HCT116 (cell line): Measurements from ENCODE around the gene PRMT1. TPM values are rescaled to one million over a fixed set of nuclear protein-coding genes. Genes with fewer than 3 reads are reported as not detected.

Experiments used
- ATAC-seq: fragments of 200-7000 bp; cut with Tn5 transposase; 2 replicates; pipeline ENCODE4 v1.9.1; 2020; ENCODE audit warnings: mild to moderate bottlenecking, moderate library complexity
- BruUV-seq: library from RNA; stranded (reverse); fragments of 400-500 nt; replicated peaks from 2 replicates; lab custom pipeline; 2021; lab: Mats Ljungman, UMichigan
- CTCF ChIA-PET: fragments of 300-600 bp; sonication (Branson Sonifier 250); formaldehyde crosslinking; loops from one replicate; lab custom pipeline; 2021; ENCODE audit warnings: antibody characterized with exemption; lab: Charles Lee
- POLR2A ChIA-PET: fragments of 300-600, 350-600 bp; sonication (Branson Sonifier 250); formaldehyde crosslinking; loops from one replicate; lab custom pipeline; 2021; ENCODE audit warnings: antibody characterized with exemption; lab: Charles Lee
- RAD21 ChIA-PET, 2 experiments: fragments of 300-600 bp; sonication (Branson Sonifier 250); formaldehyde crosslinking; loops; one replicate each; lab custom pipeline; 2023; ENCODE audit warnings: low total read pairs in 2 of 2; ENCODE audit not compliant: uncharacterized antibody in 2 of 2, unreplicated experiment in 2 of 2, low non-redundant PET in 1 of 2; lab: Charles Lee
- DNase-seq: peaks from one replicate; pipeline ENCODE4 v3.0.0-alpha.2; 2010; ENCODE audit warnings: low read depth, low spot score
- H2AFZ ChIP-seq: fragments of 200-600 bp; shearing (Covaris generic), sonication (generic); 2 replicates; pipeline ENCODE4 v1.6.1; 2017; ENCODE audit warnings: low read depth, mixed run types, mixed read lengths, antibody characterized with exemption, low read length; ENCODE audit not compliant: poor library complexity, severe bottlenecking
- H3K27ac ChIP-seq: 2 replicates; pipeline ENCODE4 v1.5.1; 2012; ENCODE audit warnings: low read depth, low read length
- H3K27me3 ChIP-seq: fragments of 200-600 bp; sonication (generic); 2 replicates; pipeline ENCODE4 v1.6.1; 2016; ENCODE audit warnings: mixed run types, low read length, mixed read lengths; ENCODE audit not compliant: insufficient read depth
- H3K36me3 ChIP-seq, 2 experiments: fragments of 200-500 bp in 1 of 2; fragments of 200-600 bp in 1 of 2; sonication (Bioruptor generic) in 1 of 2; sonication (generic) in 1 of 2; 2 replicates each; pipeline versions ENCODE4 v1.5.1 to v1.6.1; 2014 to 2016; ENCODE audit warnings: low read length in 2 of 2, inconsistent platforms in 1 of 2, mixed read lengths in 1 of 2, mixed run types in 1 of 2; ENCODE audit not compliant: insufficient read depth in 2 of 2, control insufficient read depth in 1 of 2
- H3K4me1 ChIP-seq, 2 experiments: fragments of 200-600 bp in 1 of 2; sonication (generic) in 1 of 2; 2 replicates each; pipeline versions ENCODE4 v1.5.1 to v1.6.1; 2012 to 2017; ENCODE audit warnings: low read length in 2 of 2, inconsistent platforms in 1 of 2, mild to moderate bottlenecking in 1 of 2, mixed read lengths in 1 of 2, mixed run types in 1 of 2, moderate library complexity in 1 of 2; ENCODE audit not compliant: insufficient read depth in 2 of 2, control insufficient read depth in 1 of 2
- H3K4me2 ChIP-seq: fragments of 200-600 bp; sonication (generic); 2 replicates; pipeline ENCODE4 v1.6.1; 2017; ENCODE audit warnings: mixed run types, low read length, mixed read lengths
- H3K4me3 ChIP-seq, 2 experiments: fragments of 200-600 bp in 1 of 2; sonication (generic) in 1 of 2; replicated peaks in 1 of 2; 2 replicates each; pipeline ENCODE4 v1.5.1; 2011 to 2016; ENCODE audit warnings: low read length in 2 of 2, control low read depth in 1 of 2, low read depth in 1 of 2, mild to moderate bottlenecking in 1 of 2, mixed read lengths in 1 of 2, mixed run types in 1 of 2
- H3K79me2 ChIP-seq: fragments of 200-600 bp; sonication (generic); 2 replicates; pipeline ENCODE4 v1.6.1; 2017; ENCODE audit warnings: mild to moderate bottlenecking, mixed run types, low read length, moderate library complexity, mixed read lengths; ENCODE audit not compliant: insufficient read depth
- H3K9ac ChIP-seq: fragments of 200-600 bp; sonication (generic); 2 replicates; pipeline ENCODE4 v1.6.1; 2016; ENCODE audit warnings: low read length, mixed read lengths
- H3K9me2 ChIP-seq: fragments of 200-600 bp; sonication (generic), shearing (Covaris generic); 2 replicates; pipeline ENCODE4 v1.6.1; 2017; ENCODE audit warnings: mixed run types, mild to moderate bottlenecking, moderate library complexity; ENCODE audit not compliant: insufficient read depth
- H3K9me3 ChIP-seq, 2 experiments: fragments of 200-500 bp in 1 of 2; fragments of 200-600 bp in 1 of 2; sonication (Bioruptor generic) in 1 of 2; sonication (generic) in 1 of 2; 2 replicates each; pipeline ENCODE4 v1.6.1; 2014 to 2017; ENCODE audit warnings: low read length in 2 of 2, mixed read lengths in 2 of 2, inconsistent platforms in 1 of 2, low read depth in 1 of 2, mild to moderate bottlenecking in 1 of 2, mixed run types in 1 of 2, moderate library complexity in 1 of 2; ENCODE audit not compliant: control insufficient read depth in 1 of 2, insufficient read depth in 1 of 2
- H4K20me1 ChIP-seq: fragments of 200-600 bp; sonication (generic), shearing (Covaris generic); 2 replicates; pipeline ENCODE4 v1.6.1; 2017; ENCODE audit warnings: mixed run types, mild to moderate bottlenecking, moderate library complexity; ENCODE audit not compliant: insufficient read depth
- ATF3 ChIP-seq: IDR thresholded peaks from 2 replicates; pipeline ENCODE4 v1.6.1; 2012
- CEBPB ChIP-seq: IDR thresholded peaks from 2 replicates; pipeline ENCODE4 v1.6.1; 2012; ENCODE audit warnings: low read depth
- FOSL1 ChIP-seq: IDR thresholded peaks from 2 replicates; pipeline ENCODE4 v1.6.1; 2012; ENCODE audit warnings: low read depth
- JUND ChIP-seq: IDR thresholded peaks from 2 replicates; pipeline ENCODE4 v1.6.1; 2012
- POLR2A ChIP-seq: IDR thresholded peaks from 2 replicates; pipeline ENCODE4 v1.7.0; 2011; ENCODE audit warnings: borderline replicate concordance; ENCODE audit not compliant: insufficient read depth, insufficient read length; ENCODE audit errors: extremely low read depth
- POLR2AphosphoS5 ChIP-seq: IDR thresholded peaks from 2 replicates; pipeline ENCODE4 v1.6.1; 2011; ENCODE audit warnings: mild to moderate bottlenecking, low read depth, low read length, moderate library complexity
- RAD21 ChIP-seq: IDR thresholded peaks from 2 replicates; pipeline ENCODE4 v1.6.1; 2012; ENCODE audit warnings: low read depth, mild to moderate bottlenecking
- REST ChIP-seq: IDR thresholded peaks from 2 replicates; pipeline ENCODE4 v1.6.1; 2012; ENCODE audit warnings: low read depth
- SIN3A ChIP-seq: IDR thresholded peaks from 2 replicates; pipeline ENCODE4 v1.6.1; 2012; ENCODE audit warnings: low read depth
- SP1 ChIP-seq: IDR thresholded peaks from 2 replicates; pipeline ENCODE4 v1.6.1; 2012; ENCODE audit warnings: low read depth
- SRF ChIP-seq: IDR thresholded peaks from 2 replicates; pipeline ENCODE4 v1.6.1; 2012; ENCODE audit warnings: low read depth
- TCF7L2 ChIP-seq: IDR thresholded peaks from 2 replicates; pipeline ENCODE4 v1.7.0; 2011; ENCODE audit warnings: borderline replicate concordance, inconsistent platforms; ENCODE audit not compliant: insufficient read depth, insufficient read length; ENCODE audit errors: extremely low read depth
- YY1 ChIP-seq: IDR thresholded peaks from 2 replicates; pipeline ENCODE4 v1.6.1; 2011; ENCODE audit warnings: low read length, low read depth, moderate library complexity, mild to moderate bottlenecking; ENCODE audit not compliant: insufficient replicate concordance; ENCODE audit errors: extremely low read depth
- ZNF274 ChIP-seq: fragments of 200-500 bp; sonication (Bioruptor generic); IDR thresholded peaks from 2 replicates; pipeline ENCODE4 v1.6.1; 2014; ENCODE audit warnings: mild to moderate bottlenecking, low read depth, low read length, inconsistent platforms
- intact Hi-C: fragments of 100-400 bp; cut with micrococcal nuclease; formaldehyde crosslinking; loops from 2 replicates; pipeline ENCODE4 v1.10.0; 2022
- total RNA-seq: library from RNA; stranded (reverse); gene quantifications from one replicate; pipeline ENCODE4 v1.2.1, GENCODE V29; 2021; ENCODE audit not compliant: unreplicated experiment

PRMT1 gene
- total RNA-seq, 1 experiment from 2014 or later = 428 TPM

GRCh38 chr19:49696865-49697264, 19.8 kb downstream of the PRMT1 start:
- no peaks in the 10 kb centered on the region for H3K27me3 ChIP-seq
- H3K9ac ChIP-seq = no peak overlapping the region
- H3K27ac ChIP-seq = no peak overlapping the region
- H4K20me1 ChIP-seq = no peaks in the 10 kb centered on the region
- BruUV-seq = no TSS peak
- no peak overlapping the region for H2AFZ ChIP-seq
- ChIA-PET RAD21 (no interaction called here), CTCF (no interaction called here), POLR2A (no interaction called here)
- H3K79me2 ChIP-seq = no peaks in the 10 kb centered on the region
- no peaks in the 10 kb centered on the region for H3K36me3 ChIP-seq
- TF ChIP-seq POLR2A = no peak
- TF ChIP-seq SIN3A = no peak
- TF ChIP-seq YY1 = no peak
- TF ChIP-seq SRF = no peak
- no peak for TF ChIP-seq SP1
- no peak for TF ChIP-seq REST
- no peak for TF ChIP-seq JUND
- DNase-seq = no peak
- peaks cover 4 to 14% of the 10 kb centered on the region in 2 experiments; a peak in 3 of 4 replicates for H3K4me1 ChIP-seq
- no peak overlapping the region for H3K4me2 ChIP-seq
- intact Hi-C loops = no loop called here
- no peak for ATAC-seq
- H3K9me2 ChIP-seq = no peaks in the 10 kb centered on the region
- H3K9me3 ChIP-seq = no peaks in the 10 kb centered on the region
- no peak overlapping the region for H3K4me3 ChIP-seq

GRCh38 chr19:49699364-49699763, 22.3 kb downstream of the PRMT1 start:
- H3K9ac ChIP-seq = no peak overlapping the region
- no peaks in the 10 kb centered on the region for H4K20me1 ChIP-seq
- CTCF ChIA-PET = no interaction called here
- H3K4me2 ChIP-seq = peak overlapping the region; percentile 21; the same call in 1 of the 2 replicates
- H3K9me3 ChIP-seq = no peaks in the 10 kb centered on the region
- H3K79me2 ChIP-seq = no peaks in the 10 kb centered on the region
- no peak for ATAC-seq
- no peak overlapping the region for H2AFZ ChIP-seq
- no peaks in the 10 kb centered on the region for H3K27me3 ChIP-seq
- RAD21 ChIA-PET = no interaction called here
- no peak for DNase-seq
- no peaks in the 10 kb centered on the region for H3K9me2 ChIP-seq
- no TSS peak for BruUV-seq
- no peaks in the 10 kb centered on the region for H3K36me3 ChIP-seq
- H3K4me1 ChIP-seq = peaks cover 4 to 14% of the 10 kb centered on the region in 2 experiments; a peak in 3 of 4 replicates
- POLR2A ChIA-PET = interaction anchor here (1.0 to 1.2 kb wide), 3 partner anchors 18 to 827 kb away, joined by 4 to 7 read pairs (median 5); partner anchors contain the start of gene PPP1R15A
- H3K27ac ChIP-seq = no peak overlapping the region
- H3K4me3 ChIP-seq = no peak overlapping the region
- intact Hi-C loops = no loop called here
- TF ChIP-seq CEBPB (no peak), RAD21 (no peak), POLR2AphosphoS5 (no peak), SIN3A (no peak), ZNF274 (no peak), FOSL1 (no peak), ATF3 (no peak), TCF7L2 (no peak), YY1 (no peak), REST (no peak), SRF (no peak)
